Effector memory CD8-positive, alpha-beta T cell (primary cell): ENCODE data around the gene KIF17.
"Not testable (repeated sequence)": the region's sequence is repeated elsewhere in the genome, so short reads cannot be mapped to it uniquely, and the experiment has no call there.

ENCODE experiments used
- ATAC-seq: fragments of 150-1000 bp; cut with Tn5 transposase; replicated peaks from 2 replicates; pipeline ENCODE4 v1.10.0; 2021; ENCODE audit warnings: mild to moderate bottlenecking, moderate library complexity
- DNase-seq, 3 experiments: peaks; one replicate each; pipeline ENCODE4 v3.0.0; 2021
- H3K27ac Mint-ChIP-seq, 2 donors: one replicate each; pipeline ENCODE4 v1.8.0; 2022; ENCODE audit warnings: mild to moderate bottlenecking in 2 of 2, mixed read lengths in 2 of 2, moderate library complexity in 2 of 2
- H3K27me3 Mint-ChIP-seq, 2 donors: one replicate each; pipeline ENCODE4 v1.8.0; 2022; ENCODE audit warnings: mixed read lengths in 2 of 2
- H3K36me3 Mint-ChIP-seq: one replicate; pipeline ENCODE4 v1.8.0; 2022; ENCODE audit warnings: mild to moderate bottlenecking, moderate library complexity, mixed read lengths; ENCODE audit not compliant: insufficient read depth
- H3K4me1 Mint-ChIP-seq, 2 donors: one replicate each; pipeline ENCODE4 v1.8.0; 2022; ENCODE audit warnings: low read depth in 2 of 2, mixed read lengths in 2 of 2
- H3K4me3 Mint-ChIP-seq, 2 donors: one replicate each; pipeline ENCODE4 v1.8.0; 2022; ENCODE audit warnings: mild to moderate bottlenecking in 2 of 2, mixed read lengths in 2 of 2, moderate library complexity in 2 of 2
- H3K9me3 Mint-ChIP-seq, 2 donors: one replicate each; pipeline ENCODE4 v1.8.0; 2022; ENCODE audit warnings: mixed read lengths in 2 of 2

KIF17 gene

GRCh38 chr1:20684651-20685050 is 33.2 kb downstream of the KIF17 start:
- peaks cover 8% of the 10 kb centered on the region for H3K36me3 Mint-ChIP-seq
- no peak for ATAC-seq
- H3K27ac Mint-ChIP-seq: no peak overlapping the region

DNA sequence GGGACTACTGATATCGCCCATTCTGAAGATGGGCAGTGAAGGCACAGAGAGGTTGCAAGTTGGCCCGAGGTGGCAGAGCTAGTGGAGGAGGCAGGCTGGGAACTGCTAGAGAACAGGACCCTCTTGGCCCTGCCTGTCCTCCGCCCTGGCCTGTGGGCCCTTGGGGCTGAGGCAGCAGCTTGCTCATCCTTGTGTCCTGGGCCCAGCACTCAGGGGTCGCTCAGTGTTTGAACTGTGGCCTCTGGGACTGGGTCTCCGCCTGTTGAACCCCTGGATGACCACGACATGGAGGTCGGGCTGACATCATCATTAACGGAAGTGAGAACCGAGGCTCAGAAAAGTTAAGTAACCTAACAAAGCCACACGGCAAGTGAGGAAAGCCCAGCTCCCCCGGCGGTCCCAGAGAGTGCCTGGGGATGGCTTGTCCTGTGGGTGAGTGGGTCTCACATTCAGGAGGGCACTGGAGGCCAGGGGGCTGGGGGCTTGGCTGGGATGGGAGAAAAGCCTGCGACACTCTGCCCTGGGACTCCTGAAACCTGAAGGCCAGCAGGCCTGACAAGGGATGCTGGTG is 33.7 kb downstream of the KIF17 start:
- Mint-ChIP-seq H3K4me3 (no peak overlapping the region), H3K27me3 (peaks cover 22 to 37% of the 10 kb centered on the region in 2 donors), H3K36me3 (peaks cover 8% of the 10 kb centered on the region), H3K4me1 (peaks cover 0 to 4% of the 10 kb centered on the region in 2 donors), H3K27ac (no peak overlapping the region), H3K9me3 (no peaks in the 10 kb centered on the region)
- ATAC-seq: no peak
- DNase-seq: no peak

More at GRCh38 chr1:20684651-20685050, 33.2 kb downstream of the KIF17 start:
- no peak overlapping the region for H3K4me3 Mint-ChIP-seq
- no peak for DNase-seq
- H3K4me1 Mint-ChIP-seq: peaks cover 0 to 4% of the 10 kb centered on the region in 2 donors
- peaks cover 22 to 37% of the 10 kb centered on the region in 2 donors for H3K27me3 Mint-ChIP-seq
- H3K9me3 Mint-ChIP-seq: no peaks in the 10 kb centered on the region

- no peak overlapping the region for H3K27ac Mint-ChIP-seq
- peaks cover 26 to 37% of the 10 kb centered on the region in 2 donors for H3K27me3 Mint-ChIP-seq
- peaks cover 8% of the 10 kb centered on the region for H3K36me3 Mint-ChIP-seq
- no peak for ATAC-seq
- no peak for DNase-seq
- peaks cover 5% of the 10 kb centered on the region in 2 donors for H3K4me1 Mint-ChIP-seq
- no peaks in the 10 kb centered on the region for H3K9me3 Mint-ChIP-seq
- no peak overlapping the region for H3K4me3 Mint-ChIP-seq
Observed at GRCh38 chr1:20683614-20684013, 34.2 kb downstream of the KIF17 start.

GRCh38 chr1:20682571-20683236 is 35.1 kb downstream of the KIF17 start:
- no peak for DNase-seq
- peaks cover 35 to 37% of the 10 kb centered on the region in 2 donors for H3K27me3 Mint-ChIP-seq
- peaks cover 8% of the 10 kb centered on the region for H3K36me3 Mint-ChIP-seq
- no peaks in the 10 kb centered on the region for H3K9me3 Mint-ChIP-seq
- ATAC-seq: no peak
- H3K27ac Mint-ChIP-seq: no peak overlapping the region
- H3K4me3 Mint-ChIP-seq: no peak overlapping the region
- peaks cover 8 to 9% of the 10 kb centered on the region in 2 donors for H3K4me1 Mint-ChIP-seq

DNA sequence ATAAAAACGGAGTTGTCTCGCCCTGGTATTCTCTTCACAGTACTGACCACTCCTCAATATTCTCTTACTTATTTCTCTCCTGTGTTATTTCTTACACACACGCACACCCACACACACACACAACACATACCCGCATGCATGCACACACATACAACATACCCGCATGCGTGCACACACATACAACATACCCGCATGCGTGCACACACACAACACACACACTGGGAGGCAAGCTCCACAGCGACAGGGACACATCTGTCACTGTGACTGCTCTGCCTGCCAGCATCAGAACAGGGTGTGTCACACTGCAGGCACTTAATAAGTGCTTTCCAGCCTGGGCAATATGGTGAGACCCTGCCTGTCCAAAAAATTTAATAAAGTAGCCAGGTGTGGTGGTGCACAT is 35.8 kb downstream of the KIF17 start:
- H3K27ac Mint-ChIP-seq: no peak overlapping the region
- H3K4me3 Mint-ChIP-seq: no peak overlapping the region
- no peak for DNase-seq
- H3K36me3 Mint-ChIP-seq: peaks cover 8% of the 10 kb centered on the region
- no peak for ATAC-seq
- H3K27me3 Mint-ChIP-seq: peaks cover 36 to 37% of the 10 kb centered on the region in 2 donors
- H3K4me1 Mint-ChIP-seq: peaks cover 8 to 9% of the 10 kb centered on the region in 2 donors
- no peaks in the 10 kb centered on the region for H3K9me3 Mint-ChIP-seq

DNA sequence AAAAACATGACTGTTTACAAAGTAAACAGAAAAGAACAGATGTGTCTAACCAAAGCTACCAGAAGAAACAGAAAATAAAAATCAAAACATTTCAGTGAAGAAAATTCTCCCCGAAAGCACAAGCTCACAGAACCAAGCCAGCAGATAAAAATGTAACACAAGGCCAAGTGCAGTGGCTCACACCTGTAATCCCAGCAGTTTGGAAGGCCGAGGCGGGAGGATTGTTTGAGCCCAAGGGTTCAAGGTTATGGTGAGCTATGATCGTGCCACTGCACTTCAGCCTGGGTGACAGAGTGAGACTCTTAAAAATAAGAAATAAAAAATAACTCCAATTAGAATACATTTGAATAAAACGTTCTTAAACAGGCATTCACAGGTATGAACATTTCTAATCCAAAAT is 37.5 kb downstream of the KIF17 start:
- Mint-ChIP-seq H3K27ac (no peak overlapping the region), H3K9me3 (no peaks in the 10 kb centered on the region), H3K4me3 (no peak overlapping the region), H3K36me3 (peaks cover 8% of the 10 kb centered on the region), H3K27me3 (peaks cover 30 to 37% of the 10 kb centered on the region in 2 donors), H3K4me1 (peaks cover 8 to 9% of the 10 kb centered on the region in 2 donors)
- ATAC-seq: no peak
- DNase-seq: no peak

DNA sequence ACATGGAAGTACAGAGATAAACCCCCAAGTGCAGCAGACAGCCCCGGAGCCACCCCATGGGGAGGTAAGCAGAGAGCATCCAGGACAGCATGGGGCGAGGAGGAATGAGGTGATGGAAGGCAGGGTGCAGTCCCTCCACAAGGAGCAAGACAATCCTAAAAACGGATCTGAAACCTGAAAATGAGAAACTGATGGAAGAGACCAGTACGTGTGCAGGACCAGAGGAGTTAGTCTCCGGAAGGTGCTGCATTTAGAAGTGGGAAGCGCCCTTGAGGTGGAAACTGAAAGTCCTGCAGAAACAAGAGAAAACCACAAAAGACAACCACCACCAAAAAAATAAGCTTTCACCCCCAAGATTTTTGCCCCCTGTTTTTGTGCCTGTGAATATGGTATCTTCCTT is 39.2 kb downstream of the KIF17 start:
- no peak overlapping the region for H3K27ac Mint-ChIP-seq
- ATAC-seq (peak; percentile 33), DNase-seq (no peak)
- no peaks in the 10 kb centered on the region for H3K9me3 Mint-ChIP-seq
- peak overlapping the region; percentile 17 to 79 for H3K4me3 Mint-ChIP-seq
- peaks cover 8 to 9% of the 10 kb centered on the region in 2 donors for H3K4me1 Mint-ChIP-seq
- H3K36me3 Mint-ChIP-seq: peaks cover 6% of the 10 kb centered on the region
- peaks cover 14 to 26% of the 10 kb centered on the region in 2 donors for H3K27me3 Mint-ChIP-seq

DNA sequence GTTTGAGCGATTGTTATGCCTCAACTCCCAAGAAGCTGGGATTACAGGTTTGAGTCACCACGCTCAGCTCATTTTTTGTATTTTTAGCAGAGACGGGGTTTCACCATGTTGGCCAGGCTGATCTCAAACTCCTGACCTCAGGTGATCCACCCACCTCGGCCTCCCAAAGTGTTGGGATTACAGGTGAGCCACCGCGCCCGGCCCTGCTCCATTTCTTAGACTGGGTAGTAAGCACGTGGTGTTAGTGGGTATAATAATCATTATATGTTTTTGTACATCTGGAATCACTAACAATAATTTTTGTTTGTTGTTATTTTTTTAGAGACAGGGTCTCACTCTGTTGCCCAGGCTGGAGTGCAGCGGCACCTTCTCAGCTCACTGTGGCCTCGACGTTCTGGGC is 44.2 kb downstream of the KIF17 start:
- H3K4me1 Mint-ChIP-seq, H3K27ac Mint-ChIP-seq, H3K4me3 Mint-ChIP-seq, H3K9me3 Mint-ChIP-seq, ATAC-seq, H3K36me3 Mint-ChIP-seq, DNase-seq: not testable (repeated sequence)
- H3K27me3 Mint-ChIP-seq: peaks cover 25 to 32% of the 10 kb centered on the region in 2 donors

- H3K27me3 Mint-ChIP-seq: peaks cover 15 to 32% of the 10 kb centered on the region in 2 donors
- H3K4me1 Mint-ChIP-seq: no peaks in the 10 kb centered on the region
- no peaks in the 10 kb centered on the region for H3K36me3 Mint-ChIP-seq
- ATAC-seq (no peak), DNase-seq (no peak)
- H3K27ac Mint-ChIP-seq: no peak overlapping the region
- no peaks in the 10 kb centered on the region for H3K9me3 Mint-ChIP-seq
- no peak overlapping the region for H3K4me3 Mint-ChIP-seq
Observed at GRCh38 chr1:20672265-20672632, 45.6 kb downstream of the KIF17 start.

- H3K36me3 Mint-ChIP-seq: no peaks in the 10 kb centered on the region
Observed at GRCh38 chr1:20670936-20671335, 46.9 kb downstream of the KIF17 start.

GRCh38 chr1:20668581-20668980 is 49.2 kb downstream of the KIF17 start:
- ATAC-seq (no peak), DNase-seq (no peak)
- Mint-ChIP-seq H3K27ac (no peak overlapping the region), H3K9me3 (no peaks in the 10 kb centered on the region), H3K4me1 (peaks cover 3 to 4% of the 10 kb centered on the region in 2 donors), H3K4me3 (no peak overlapping the region), H3K27me3 (peaks cover 10 to 22% of the 10 kb centered on the region in 2 donors), H3K36me3 (no peaks in the 10 kb centered on the region)

More at GRCh38 chr1:20670936-20671335, 46.9 kb downstream of the KIF17 start:
- Mint-ChIP-seq H3K27ac (no peak overlapping the region), H3K27me3 (peaks cover 14 to 28% of the 10 kb centered on the region in 2 donors), H3K4me3 (no peak overlapping the region), H3K4me1 (peaks cover 3 to 4% of the 10 kb centered on the region in 2 donors), H3K9me3 (no peaks in the 10 kb centered on the region)
- DNase-seq (no peak), ATAC-seq (no peak)

DNA sequence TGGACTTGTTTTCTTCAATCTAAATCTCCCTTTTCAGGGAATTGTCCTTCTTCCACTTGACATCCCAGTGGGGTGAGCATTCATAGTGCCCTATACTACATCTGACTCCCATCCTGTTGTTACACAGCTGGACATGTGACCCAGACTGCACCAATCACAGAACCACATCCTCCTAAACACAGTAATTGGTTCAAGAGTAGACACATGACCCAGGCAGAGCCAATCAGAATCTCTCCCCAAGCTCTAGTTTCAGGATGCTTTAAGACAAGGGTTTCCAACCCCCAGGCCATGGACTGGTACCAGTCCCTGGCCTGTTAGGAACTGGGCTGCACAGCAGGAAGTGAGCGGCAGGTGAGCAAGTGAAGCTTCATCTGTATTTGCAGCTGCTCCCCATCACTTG is 51.0 kb downstream of the KIF17 start:
- Mint-ChIP-seq H3K27me3 (peaks cover under 1 to 10% of the 10 kb centered on the region in 2 donors), H3K4me1 (peaks cover 12 to 15% of the 10 kb centered on the region in 2 donors)
- no peak for DNase-seq

GRCh38 chr1:20666146-20666545 is 51.7 kb downstream of the KIF17 start:
- no peak for DNase-seq
- peaks cover 3% of the 10 kb centered on the region for H3K36me3 Mint-ChIP-seq
- H3K4me3 Mint-ChIP-seq: no peak overlapping the region
- H3K27ac Mint-ChIP-seq: no peak overlapping the region
- H3K27me3 Mint-ChIP-seq: peaks cover 0 to 8% of the 10 kb centered on the region in 2 donors
- peaks cover 17 to 19% of the 10 kb centered on the region in 2 donors for H3K4me1 Mint-ChIP-seq
- no peaks in the 10 kb centered on the region for H3K9me3 Mint-ChIP-seq
- ATAC-seq: no peak

More for the DNA sequence above, 51.0 kb downstream of the KIF17 start:
- Mint-ChIP-seq H3K27ac (no peak overlapping the region), H3K4me3 (no peak overlapping the region), H3K9me3 (no peaks in the 10 kb centered on the region), H3K36me3 (no peaks in the 10 kb centered on the region)
- peak; percentile 29 for ATAC-seq

DNA sequence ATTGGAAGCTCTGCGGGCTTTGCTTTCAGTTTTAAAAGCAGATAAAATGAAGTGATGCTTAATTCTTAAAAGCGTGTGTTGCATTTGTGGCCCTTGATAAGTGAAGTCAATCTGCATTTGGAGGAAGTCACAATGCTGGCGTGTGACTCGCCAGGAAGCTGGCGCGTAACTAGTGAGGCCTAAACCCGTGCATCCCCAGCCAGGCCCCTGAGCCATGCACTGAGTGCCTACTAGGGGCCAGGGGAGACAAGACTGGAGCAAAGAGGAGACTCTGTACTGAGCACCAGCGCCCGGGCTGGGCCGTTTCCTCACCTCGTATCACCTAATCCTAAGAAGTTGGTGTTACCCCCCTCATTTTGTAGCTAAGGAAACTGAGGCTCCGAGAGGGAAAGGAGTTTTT is 52.1 kb downstream of the KIF17 start:
- H3K27ac Mint-ChIP-seq: no peak overlapping the region
- ATAC-seq (no peak), DNase-seq (no peak)
- no peak overlapping the region for H3K4me3 Mint-ChIP-seq
- H3K36me3 Mint-ChIP-seq: peaks cover 8% of the 10 kb centered on the region
- peaks cover 19 to 22% of the 10 kb centered on the region in 2 donors for H3K4me1 Mint-ChIP-seq
- no peaks in the 10 kb centered on the region for H3K9me3 Mint-ChIP-seq
- H3K27me3 Mint-ChIP-seq: peaks cover 0 to 7% of the 10 kb centered on the region in 2 donors
